Activated naive CD8-positive, alpha-beta T cell treated with anti-CD3 and anti-CD28 coated beads, Interleukin-2, amount 10 ng/mL, durations not matched to agents 7 days and 5 days (primary cell): ENCODE measurements around the gene NDOR1. TPM values are rescaled to one million over a fixed set of nuclear protein-coding genes. Genes with fewer than 3 reads are reported as not detected.
A peak's percentile ranks its signal among the peaks of the same experiment; 100 is the strongest.

Experiments
- ATAC-seq: fragments of 150-1000 bp; cut with Tn5 transposase; one replicate; pipeline ENCODE4 v1.10.0; 2021; ENCODE audit warnings: low read depth, moderate library complexity
- POLR2A ChIA-PET: fragments of 350-600 bp; sonication (Branson Sonifier 250); formaldehyde crosslinking; loops from one replicate; lab custom pipeline; 2021; ENCODE audit warnings: antibody characterized with exemption; lab: Charles Lee
- DNase-seq: peaks from one replicate; pipeline ENCODE4 v3.0.0; 2021
- H3K27ac Mint-ChIP-seq: one replicate; pipeline ENCODE4 v1.8.0; 2022; ENCODE audit warnings: mild to moderate bottlenecking, mixed read lengths
- H3K27me3 Mint-ChIP-seq: one replicate; pipeline ENCODE4 v1.8.0; 2022; ENCODE audit warnings: mild to moderate bottlenecking, moderate library complexity, mixed read lengths
- H3K36me3 Mint-ChIP-seq: one replicate; pipeline ENCODE4 v1.8.0; 2021; ENCODE audit warnings: mild to moderate bottlenecking, mixed read lengths
- H3K4me1 Mint-ChIP-seq: one replicate; pipeline ENCODE4 v1.8.0; 2021; ENCODE audit warnings: mixed read lengths
- H3K4me3 Mint-ChIP-seq: one replicate; pipeline ENCODE4 v1.8.0; 2022; ENCODE audit warnings: mild to moderate bottlenecking, moderate library complexity, mixed read lengths
- H3K9me3 Mint-ChIP-seq: one replicate; pipeline ENCODE4 v1.8.0; 2021; ENCODE audit warnings: mixed read lengths
- total RNA-seq, 2 experiments: library from RNA; stranded (reverse); gene quantifications; one replicate each; pipeline ENCODE4 v1.2.3, GENCODE V29; 2021

NDOR1 gene
- total RNA-seq, 2 experiments from 2014 or later = 38.8 to 39.8 TPM

GRCh38 chr9:137191691-137192447 is 13.6 kb upstream of the NDOR1 start:
- DNase-seq (no peak), ATAC-seq (no peak)
- no peaks in the 10 kb centered on the region for H3K9me3 Mint-ChIP-seq
- H3K36me3 Mint-ChIP-seq = peaks cover 2% of the 10 kb centered on the region
- no peak overlapping the region for H3K4me3 Mint-ChIP-seq
- H3K4me1 Mint-ChIP-seq = peaks cover 14% of the 10 kb centered on the region
- no peak overlapping the region for H3K27ac Mint-ChIP-seq
- POLR2A ChIA-PET = interaction anchor here (1.4 kb wide), 1 partner anchor 9 kb away, joined by 5 read pairs; the partner anchor contains the start of gene TPRN
- no peaks in the 10 kb centered on the region for H3K27me3 Mint-ChIP-seq

- Mint-ChIP-seq H3K36me3 (peaks cover 2% of the 10 kb centered on the region), H3K27me3 (no peaks in the 10 kb centered on the region), H3K9me3 (no peaks in the 10 kb centered on the region), H3K27ac (no peak overlapping the region), H3K4me1 (peaks cover 10% of the 10 kb centered on the region), H3K4me3 (no peak overlapping the region)
- ATAC-seq (no peak), DNase-seq (no peak)
- POLR2A ChIA-PET = interaction anchor here (1.4 kb wide), 1 partner anchor 8 kb away, joined by 5 read pairs; the partner anchor contains the start of gene TPRN
Measured at GRCh38 chr9:137192448-137192780, 13.1 kb upstream of the NDOR1 start.

DNA sequence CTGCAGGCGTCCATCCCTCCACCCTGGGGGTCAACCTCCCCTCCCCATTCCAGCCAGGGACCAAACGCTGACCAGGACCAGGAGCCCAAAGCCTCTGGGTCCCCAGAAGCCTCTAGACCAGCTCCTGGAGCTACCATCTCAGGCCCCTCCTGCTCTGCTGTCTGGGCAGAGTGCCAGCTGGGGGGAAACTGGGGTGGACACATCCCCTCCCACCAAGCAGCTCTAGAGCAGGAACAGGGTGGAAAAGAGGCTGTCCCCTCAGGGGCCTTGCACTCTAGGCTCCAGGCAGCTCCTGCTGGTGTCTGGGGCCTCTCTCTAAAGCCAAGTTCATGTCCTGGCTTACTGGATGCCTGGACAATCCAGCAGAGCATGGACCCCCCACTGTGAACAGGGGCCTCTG is 12.6 kb upstream of the NDOR1 start:
- H3K36me3 Mint-ChIP-seq = peaks cover 2% of the 10 kb centered on the region
- DNase-seq = no peak
- H3K9me3 Mint-ChIP-seq = no peaks in the 10 kb centered on the region
- no peak overlapping the region for H3K27ac Mint-ChIP-seq
- H3K27me3 Mint-ChIP-seq = no peaks in the 10 kb centered on the region
- ATAC-seq = no peak
- POLR2A ChIA-PET = interaction anchor here (0.6 to 1.4 kb wide), 2 partner anchors 8 to 492 kb away, joined by 3 to 5 read pairs; partner anchors contain the start of gene TPRN
- no peak overlapping the region for H3K4me3 Mint-ChIP-seq
- peaks cover 7% of the 10 kb centered on the region for H3K4me1 Mint-ChIP-seq

- ATAC-seq (no peak), DNase-seq (no peak)
- Mint-ChIP-seq H3K9me3 (no peaks in the 10 kb centered on the region), H3K4me3 (no peak overlapping the region), H3K27me3 (no peaks in the 10 kb centered on the region), H3K36me3 (peaks cover 2% of the 10 kb centered on the region), H3K27ac (no peak overlapping the region), H3K4me1 (peaks cover 7% of the 10 kb centered on the region)
- POLR2A ChIA-PET = interaction anchor here (0.6 kb wide), 1 partner anchor 493 kb away, joined by 3 read pairs; no protein-coding TSS in a partner anchor
Measured at GRCh38 chr9:137193771-137194170, 11.7 kb upstream of the NDOR1 start.

DNA sequence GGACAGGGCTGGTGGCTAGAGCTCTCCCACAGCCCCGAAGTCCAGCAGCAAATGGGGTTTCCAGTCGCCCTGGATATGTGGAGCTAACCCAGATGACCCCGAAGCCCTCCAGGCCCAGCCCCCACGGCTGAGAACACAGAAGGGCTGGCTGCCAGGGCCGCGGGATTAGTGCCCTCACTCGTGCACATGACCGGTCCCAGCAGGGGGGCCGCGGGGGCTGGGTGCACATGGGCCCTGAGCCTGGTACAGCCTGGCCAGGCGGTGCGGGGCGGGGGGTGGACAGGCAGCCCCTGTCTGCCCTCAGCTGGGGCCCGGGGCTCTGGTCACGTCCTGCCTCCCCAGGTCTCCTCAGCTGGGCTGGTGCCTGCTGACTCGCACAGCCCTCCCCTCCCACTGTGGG is 11.1 kb upstream of the NDOR1 start:
- no peaks in the 10 kb centered on the region for H3K27me3 Mint-ChIP-seq
- peaks cover 3% of the 10 kb centered on the region for H3K4me1 Mint-ChIP-seq
- no peak overlapping the region for H3K27ac Mint-ChIP-seq
- H3K9me3 Mint-ChIP-seq = no peaks in the 10 kb centered on the region
- H3K36me3 Mint-ChIP-seq = no peaks in the 10 kb centered on the region
- DNase-seq (no peak), ATAC-seq (no peak)
- POLR2A ChIA-PET = interaction anchor here (2.0 kb wide), 1 partner anchor 47 kb away, joined by 7 read pairs; the partner anchor contains the start of gene TUBB4B
- no peak overlapping the region for H3K4me3 Mint-ChIP-seq

GRCh38 chr9:137194909-137195308 is 10.6 kb upstream of the NDOR1 start:
- ATAC-seq (no peak), DNase-seq (no peak)
- Mint-ChIP-seq H3K9me3 (no peaks in the 10 kb centered on the region), H3K27me3 (no peaks in the 10 kb centered on the region), H3K4me1 (peaks cover 2% of the 10 kb centered on the region), H3K4me3 (no peak overlapping the region), H3K27ac (no peak overlapping the region), H3K36me3 (no peaks in the 10 kb centered on the region)
- POLR2A ChIA-PET = interaction anchor here (0.7 to 2.0 kb wide), 2 partner anchors 10 to 46 kb away, joined by 5 to 7 read pairs; partner anchors contain the start of genes NDOR1, TMEM203 and TUBB4B

DNA sequence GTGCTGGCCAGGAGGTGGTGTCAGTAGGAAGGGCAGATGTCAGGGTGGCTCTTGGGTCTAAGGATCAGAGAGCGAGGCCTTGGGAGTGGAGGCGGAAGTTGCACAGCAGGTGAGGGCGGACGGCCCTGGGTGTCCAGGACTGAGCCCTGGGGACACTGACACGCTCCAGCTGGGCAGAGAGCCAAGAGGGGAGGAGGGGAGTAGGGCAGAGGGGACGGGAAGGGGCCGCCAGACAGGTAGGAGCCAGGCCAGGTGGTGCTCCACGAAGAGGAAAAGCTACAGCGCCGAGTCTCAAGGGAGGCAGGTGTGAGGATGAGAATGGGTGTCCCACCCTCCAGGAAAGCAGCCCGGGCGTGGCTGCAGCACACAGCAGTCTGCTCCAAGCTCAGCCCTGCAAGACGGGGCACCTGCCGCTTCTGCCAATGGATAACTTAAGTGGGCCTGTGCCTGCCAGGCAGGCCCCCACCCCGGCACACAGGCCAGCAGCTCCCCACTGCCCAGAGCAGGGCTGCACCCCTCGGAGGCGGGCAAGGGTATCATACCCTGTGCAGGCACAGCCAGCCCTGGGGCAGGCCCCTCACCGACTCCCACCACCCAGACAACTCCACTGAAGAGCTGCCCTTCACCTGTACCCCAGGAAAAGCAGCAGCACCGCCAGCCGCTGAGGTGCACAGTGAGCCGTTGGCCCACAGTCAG is 9.8 kb upstream of the NDOR1 start:
- Mint-ChIP-seq H3K27ac (peak overlapping the region; percentile 25), H3K9me3 (no peaks in the 10 kb centered on the region), H3K4me3 (no peak overlapping the region), H3K36me3 (no peaks in the 10 kb centered on the region), H3K4me1 (peaks cover 2% of the 10 kb centered on the region), H3K27me3 (no peaks in the 10 kb centered on the region)
- POLR2A ChIA-PET = interaction anchor here (0.7 to 2.0 kb wide), 3 partner anchors 10 to 58 kb away, joined by 3 to 7 read pairs (median 5); partner anchors contain the start of genes NDOR1, TMEM203 and TUBB4B
- no peak for DNase-seq
- no peak for ATAC-seq

DNA sequence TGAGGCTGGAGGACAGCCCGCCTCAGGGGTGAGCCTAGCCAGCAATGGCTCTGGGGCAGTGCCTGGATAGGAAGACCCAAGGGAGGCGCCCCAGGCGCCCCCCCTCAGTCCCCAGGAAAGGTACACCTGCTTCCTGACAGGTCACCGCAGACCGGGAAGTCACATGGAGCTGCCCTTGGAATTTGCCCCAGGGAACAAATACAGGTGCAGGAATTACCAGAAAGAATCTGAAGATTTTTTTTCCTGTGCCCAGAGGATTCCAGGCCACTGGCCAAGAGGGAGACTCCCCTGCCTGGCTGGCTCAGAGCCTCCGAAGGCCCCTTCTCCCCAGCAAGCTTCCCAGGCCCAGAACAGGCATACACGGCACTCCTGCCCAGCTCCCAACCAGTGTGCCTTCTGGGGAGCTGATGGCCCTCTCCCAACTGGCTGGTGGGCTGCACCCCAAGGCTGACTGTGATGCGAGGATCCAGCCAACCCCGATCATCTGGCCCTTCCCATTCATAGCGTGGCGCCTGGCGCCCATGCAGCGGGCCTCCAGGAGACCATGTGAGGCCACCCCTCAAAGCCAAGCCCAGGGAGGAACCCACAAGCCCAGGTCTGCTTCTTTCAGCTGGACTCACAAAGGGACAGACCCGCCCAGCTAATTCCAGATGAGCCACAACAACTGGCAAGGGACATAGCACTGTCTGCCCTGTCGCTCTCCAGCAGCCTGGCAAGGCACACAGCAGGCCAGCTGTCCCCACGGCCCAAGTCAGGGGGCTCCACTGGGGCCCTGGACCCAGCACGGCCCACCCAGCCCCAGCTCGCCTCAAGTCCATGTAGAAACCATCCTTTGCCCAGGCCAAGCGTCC is 7.2 kb upstream of the NDOR1 start:
- POLR2A ChIA-PET = interaction anchor here (0.6 to 1.5 kb wide), 3 partner anchors 9 to 61 kb away, joined by 3 to 10 read pairs (median 4); partner anchors contain the start of gene TUBB4B
- H3K4me3 Mint-ChIP-seq = no peak overlapping the region
- DNase-seq (no peak), ATAC-seq (no peak)
- H3K4me1 Mint-ChIP-seq = peaks cover 10% of the 10 kb centered on the region
- H3K27ac Mint-ChIP-seq = no peak overlapping the region
- H3K36me3 Mint-ChIP-seq = no peaks in the 10 kb centered on the region
- no peaks in the 10 kb centered on the region for H3K27me3 Mint-ChIP-seq
- no peaks in the 10 kb centered on the region for H3K9me3 Mint-ChIP-seq

GRCh38 chr9:137198902-137199283 is 6.6 kb upstream of the NDOR1 start:
- Mint-ChIP-seq H3K36me3 (no peaks in the 10 kb centered on the region), H3K27me3 (no peaks in the 10 kb centered on the region), H3K9me3 (no peaks in the 10 kb centered on the region), H3K27ac (no peak overlapping the region), H3K4me1 (peaks cover 12% of the 10 kb centered on the region), H3K4me3 (no peak overlapping the region)
- no peak for DNase-seq
- POLR2A ChIA-PET = interaction anchor here (0.6 to 1.5 kb wide), 3 partner anchors 10 to 61 kb away, joined by 3 to 10 read pairs (median 4); partner anchors contain the start of gene TUBB4B
- ATAC-seq = no peak

DNA sequence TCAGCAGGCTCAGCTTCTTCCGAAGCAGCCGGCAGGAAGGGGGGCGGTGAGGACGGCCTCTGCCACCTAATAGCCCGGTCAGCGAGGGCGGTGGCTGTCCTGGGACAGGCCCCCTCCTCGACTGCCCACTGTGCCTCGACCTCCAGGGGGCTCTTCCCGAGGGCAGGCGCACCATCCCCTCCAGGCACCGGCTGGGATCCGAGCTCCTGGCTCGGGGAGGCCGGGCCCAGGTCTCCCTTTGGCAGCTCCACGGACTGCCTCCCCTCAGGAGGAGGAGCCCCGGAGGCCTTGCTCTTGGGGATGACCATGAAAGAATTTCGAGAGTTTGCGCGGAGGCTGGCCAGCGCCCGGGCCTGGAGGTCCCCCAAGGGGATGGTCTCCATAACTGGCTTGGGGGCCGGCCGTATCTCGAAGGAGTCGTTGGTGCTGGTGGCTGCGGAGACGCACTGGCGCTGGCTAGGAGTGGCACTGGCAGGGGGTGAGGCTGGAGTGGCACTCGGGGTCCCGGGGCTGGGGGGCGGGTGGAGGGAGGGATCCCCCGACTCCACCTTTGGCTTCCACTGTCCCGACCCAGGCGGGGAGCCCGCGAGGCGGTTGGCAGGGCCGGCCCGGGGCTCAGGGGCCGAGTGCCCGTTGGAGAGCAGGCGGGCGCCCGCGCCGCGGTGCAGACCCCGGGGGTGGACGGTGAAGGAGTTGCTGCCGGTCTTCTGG is 5.9 kb upstream of the NDOR1 start:
- no peaks in the 10 kb centered on the region for H3K27me3 Mint-ChIP-seq
- H3K9me3 Mint-ChIP-seq = no peaks in the 10 kb centered on the region
- H3K36me3 Mint-ChIP-seq = no peaks in the 10 kb centered on the region
- POLR2A ChIA-PET = interaction anchor here (1.2 kb wide), 1 partner anchor 11 kb away, joined by 10 read pairs; no protein-coding TSS in a partner anchor
- DNase-seq (no peak), ATAC-seq (no peak)
- peak overlapping the region; percentile 51 for H3K27ac Mint-ChIP-seq
- H3K4me1 Mint-ChIP-seq = peaks cover 18% of the 10 kb centered on the region
- peak overlapping the region; percentile 78 for H3K4me3 Mint-ChIP-seq

GRCh38 chr9:137200311-137201204 is 4.9 kb upstream of the NDOR1 start, which contains the start of gene TPRN:
TSS of gene TPRN (minus strand) at chr9:137200741. CDS start at chr9:137200711, 30 bp downstream.
- H3K4me1 Mint-ChIP-seq = peaks cover 20% of the 10 kb centered on the region
- H3K4me3 Mint-ChIP-seq = peak within 1 kb of the TSS; percentile 84
- POLR2A ChIA-PET = interaction anchor here (0.6 to 3.5 kb wide), 21 partner anchors 8 to 473 kb away, joined by 3 to 42 read pairs (median 5); partner anchors contain the start of genes ANAPC2, CYSRT1, DPP7 and MAN1B1
- H3K27me3 Mint-ChIP-seq = no peaks in the 10 kb centered on the region
- no peaks in the 10 kb centered on the region for H3K36me3 Mint-ChIP-seq
- ATAC-seq (peak; percentile 95), DNase-seq (peak; percentile 95)
- H3K27ac Mint-ChIP-seq = peak within 1 kb of the TSS; percentile 86
- H3K9me3 Mint-ChIP-seq = no peaks in the 10 kb centered on the region
